ENCODE data around the gene CEACAM1.

GRCh38 chr19:42529248-42529764, 1.0 kb upstream of the CEACAM1 start:
- TF ChIP-seq EZH2 (optimal IDR thresholded peaks at IDR 0.05; ENCODE audit: low read depth, low read length) = no peak
- peak; percentile 96 for TF ChIP-seq CTCF (IDR thresholded peaks at IDR 0.05; ENCODE audit: low read length)
